ENCODE measurements around the gene HIVEP2. TPM values are rescaled to one million over a fixed set of nuclear protein-coding genes. Genes with fewer than 3 reads are reported as not detected.

Gene HIVEP2
- total RNA-seq, 1 experiment from 2014 or later = 4.2 TPM

DNA sequence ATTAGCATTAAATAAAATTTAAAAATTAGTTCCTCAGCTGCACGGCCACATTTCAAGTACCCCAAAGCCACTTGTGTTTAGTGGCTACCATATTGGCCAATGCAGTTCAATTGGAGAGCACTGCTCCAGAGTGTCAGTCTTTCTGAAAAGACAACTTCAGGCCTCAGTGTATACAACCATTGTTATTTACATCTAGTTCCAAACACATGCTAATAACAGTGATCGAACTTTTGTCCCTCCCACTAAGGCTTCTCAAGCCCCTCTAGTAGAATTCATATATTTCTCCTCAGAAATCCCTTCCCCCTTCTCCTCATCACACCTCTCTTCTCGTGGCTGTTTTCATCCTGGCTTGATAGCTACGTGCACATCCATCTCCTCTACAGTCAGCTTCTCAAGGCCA lies 32.9 kb downstream of the HIVEP2 start:
- H3K79me2 ChIP-seq (ENCODE audit: insufficient read depth, low read length) = peaks cover 2% of the 10 kb centered on the region; the same call in 1 of the 2 replicates
- peaks cover 10 to 15% of the 10 kb centered on the region in 2 experiments; a peak in 4 of 5 replicates for H3K9me3 Mint-ChIP-seq
- WGBS (ENCODE audit: extremely low coverage, insufficient read length, low lambda C conversion rate) = no CpG with 5 or more reads among the region's 4 CpGs

More for the DNA sequence above, 32.9 kb downstream of the HIVEP2 start:
- H3K36me3 Mint-ChIP-seq (ENCODE audit: insufficient read depth in 1 of 3, low read depth in 3 of 3) = peaks cover 14 to 17% (median 15%) of the 10 kb centered on the region in 3 experiments
- H4K5ac ChIP-seq (ENCODE audit: insufficient read length, low read depth, low read length) = no peak overlapping the region
- H2BK15ac ChIP-seq (ENCODE audit: low read depth, low read length) = no peak overlapping the region
- peaks cover 10% of the 10 kb centered on the region for H3K4me1 ChIP-seq (ENCODE audit: insufficient read depth, low read length)
- no peak overlapping the region for H3T11ph ChIP-seq (ENCODE audit: low read length)
- no peak overlapping the region for H3K56ac ChIP-seq (ENCODE audit: insufficient read length, low read depth, low read length)
- no peak overlapping the region for H2AFZ ChIP-seq (ENCODE audit: low read length)
- no peak overlapping the region for H3K27ac ChIP-seq (ENCODE audit: insufficient read length, low read depth, low read length)
- no peak for DNase-seq
- H4K8ac ChIP-seq (replicated peaks; ENCODE audit: insufficient read length, low read depth, low read length) = no peak overlapping the region
- peaks cover 38 to 54% of the 10 kb centered on the region in 2 experiments for H3K4me1 Mint-ChIP-seq
- no peak overlapping the region for H3K23ac ChIP-seq (ENCODE audit: insufficient read length, low read depth, low read length)
- peak overlapping the region in 2 of 3 experiments; percentile 37 to 77; a peak in 2 of 7 replicates for H3K27ac Mint-ChIP-seq
- H2BK12ac ChIP-seq (ENCODE audit: insufficient read length, low read depth, low read length) = no peak overlapping the region
- no peak overlapping the region for H2BK20ac ChIP-seq (ENCODE audit: low read depth, low read length, poor library complexity, severe bottlenecking)
- H3K4me3 Mint-ChIP-seq = peak overlapping the region; percentile 5 to 17; a peak in 4 of 5 replicates
- H2BK120ac ChIP-seq (ENCODE audit: low read depth, low read length, poor library complexity, severe bottlenecking) = no peak overlapping the region
- H3K9me3 ChIP-seq (ENCODE audit: control insufficient read depth, low read depth, low read length) = peaks cover 6% of the 10 kb centered on the region
- no peaks in the 10 kb centered on the region for H3K23me2 ChIP-seq (ENCODE audit: insufficient read length, low read depth, low read length, poor library complexity, severe bottlenecking)
- TF ChIP-seq, protein P1, sequence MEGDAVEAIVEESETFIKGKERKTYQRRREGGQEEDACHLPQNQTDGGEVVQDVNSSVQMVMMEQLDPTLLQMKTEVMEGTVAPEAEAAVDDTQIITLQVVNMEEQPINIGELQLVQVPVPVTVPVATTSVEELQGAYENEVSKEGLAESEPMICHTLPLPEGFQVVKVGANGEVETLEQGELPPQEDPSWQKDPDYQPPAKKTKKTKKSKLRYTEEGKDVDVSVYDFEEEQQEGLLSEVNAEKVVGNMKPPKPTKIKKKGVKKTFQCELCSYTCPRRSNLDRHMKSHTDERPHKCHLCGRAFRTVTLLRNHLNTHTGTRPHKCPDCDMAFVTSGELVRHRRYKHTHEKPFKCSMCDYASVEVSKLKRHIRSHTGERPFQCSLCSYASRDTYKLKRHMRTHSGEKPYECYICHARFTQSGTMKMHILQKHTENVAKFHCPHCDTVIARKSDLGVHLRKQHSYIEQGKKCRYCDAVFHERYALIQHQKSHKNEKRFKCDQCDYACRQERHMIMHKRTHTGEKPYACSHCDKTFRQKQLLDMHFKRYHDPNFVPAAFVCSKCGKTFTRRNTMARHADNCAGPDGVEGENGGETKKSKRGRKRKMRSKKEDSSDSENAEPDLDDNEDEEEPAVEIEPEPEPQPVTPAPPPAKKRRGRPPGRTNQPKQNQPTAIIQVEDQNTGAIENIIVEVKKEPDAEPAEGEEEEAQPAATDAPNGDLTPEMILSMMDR (conservative IDR thresholded peaks at IDR 0.05) = no peak
- H3K27me3 Mint-ChIP-seq (ENCODE audit: low read depth) = no peaks in the 10 kb centered on the region
- H3K18ac ChIP-seq (ENCODE audit: insufficient read length, low read depth, low read length) = no peak overlapping the region
- H3K79me1 ChIP-seq (ENCODE audit: insufficient read depth, low read depth, low read length, poor library complexity, severe bottlenecking) = no peaks in the 10 kb centered on the region
- H3K9ac ChIP-seq (ENCODE audit: extremely low read depth, insufficient read length, low read length) = no peak overlapping the region
- no peak overlapping the region for H2AK5ac ChIP-seq (ENCODE audit: insufficient read length, low read length)
- no peak overlapping the region for H3K4ac ChIP-seq (ENCODE audit: low read depth, low read length)
- no peaks in the 10 kb centered on the region for H3K27me3 ChIP-seq (ENCODE audit: insufficient read depth, low read length)
- H2BK5ac ChIP-seq (ENCODE audit: insufficient read length, low read length) = no peak overlapping the region
- no peak overlapping the region for H4K91ac ChIP-seq (ENCODE audit: insufficient read length, low read depth, low read length)
- H3K4me2 ChIP-seq (ENCODE audit: insufficient read depth, insufficient read length, low read length) = peak overlapping the region; percentile 6
- no peaks in the 10 kb centered on the region for H4K20me1 ChIP-seq (ENCODE audit: control insufficient read depth, insufficient read depth, insufficient read length)
- no peak overlapping the region for H3K14ac ChIP-seq (ENCODE audit: insufficient read depth, low read length)
